Panc1 (cell line): ENCODE results near the gene DPY19L1.

Source experiments
- POLR2AphosphoS5 ChIP-seq: IDR thresholded peaks from 2 replicates; pipeline ENCODE4 v1.6.1; 2012; ENCODE audit warnings: mild to moderate bottlenecking, low read depth, low read length, moderate library complexity
- REST ChIP-seq, 2 experiments: IDR thresholded peaks; 2 replicates each; pipeline ENCODE4 v1.6.1; 2011 to 2012; ENCODE audit warnings: low read depth in 2 of 2, control low read depth in 1 of 2, low read length in 1 of 2, mild to moderate bottlenecking in 1 of 2, moderate library complexity in 1 of 2; ENCODE audit not compliant: insufficient read depth in 1 of 2
- SIN3A ChIP-seq: IDR thresholded peaks from 2 replicates; pipeline ENCODE4 v1.6.1; 2012; ENCODE audit warnings: low read depth, mild to moderate bottlenecking, low read length, moderate library complexity, borderline replicate concordance; ENCODE audit not compliant: insufficient read depth
- TCF7L2 ChIP-seq: IDR thresholded peaks from 2 replicates; pipeline ENCODE4 v1.6.1; 2011; ENCODE audit warnings: mild to moderate bottlenecking, low read depth, low read length, inconsistent platforms
- TF ChIP-seq, protein P1 (sequence below): fragments of 450-650 bp; IDR thresholded peaks from 2 replicates; pipeline ENCODE4 v1.5.1; 2017; ENCODE audit warnings: mild to moderate bottlenecking

DNA sequence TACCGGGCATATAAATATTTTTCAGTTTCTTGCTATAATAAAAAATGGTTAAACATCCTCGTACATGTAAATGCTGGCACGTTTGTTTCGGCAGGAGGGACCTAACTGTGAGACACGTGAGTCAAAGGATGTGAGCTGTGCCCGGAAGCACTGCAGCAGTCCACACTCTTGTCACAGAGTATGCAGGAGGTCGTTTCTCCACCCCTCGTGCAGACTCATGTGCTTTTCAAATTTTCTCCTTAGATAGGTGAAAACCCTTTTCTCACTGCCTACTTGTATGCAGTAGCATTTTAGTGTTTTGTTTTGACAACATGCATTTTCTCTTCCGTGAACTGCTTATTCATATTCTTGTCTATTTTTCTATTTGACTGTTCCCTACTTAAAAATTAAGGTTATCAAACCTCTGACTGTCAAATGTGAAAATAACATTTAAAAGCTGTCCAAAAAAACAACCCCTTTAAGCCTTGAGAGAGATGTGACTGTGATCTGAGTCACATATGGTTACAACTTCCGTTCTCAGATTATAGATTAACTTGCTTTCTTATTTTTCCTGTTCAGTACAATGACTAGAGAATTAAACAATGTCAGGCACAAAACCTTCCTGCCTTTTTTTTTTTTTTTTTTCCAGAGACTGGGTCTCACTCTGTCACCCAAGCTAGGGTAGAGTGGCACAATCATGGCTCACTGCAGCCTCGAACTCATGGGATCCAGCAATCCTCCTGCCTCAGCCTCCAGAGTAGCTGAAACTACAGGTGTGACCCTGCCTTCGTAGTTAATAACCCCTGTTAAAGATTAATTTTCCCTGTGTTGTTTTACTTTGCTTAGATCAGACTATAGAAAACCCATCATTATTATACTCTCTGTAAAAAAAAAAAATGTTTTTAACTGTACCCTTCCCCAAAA lies 45.1 kb downstream of the DPY19L1 start:
- TF ChIP-seq, protein P1, sequence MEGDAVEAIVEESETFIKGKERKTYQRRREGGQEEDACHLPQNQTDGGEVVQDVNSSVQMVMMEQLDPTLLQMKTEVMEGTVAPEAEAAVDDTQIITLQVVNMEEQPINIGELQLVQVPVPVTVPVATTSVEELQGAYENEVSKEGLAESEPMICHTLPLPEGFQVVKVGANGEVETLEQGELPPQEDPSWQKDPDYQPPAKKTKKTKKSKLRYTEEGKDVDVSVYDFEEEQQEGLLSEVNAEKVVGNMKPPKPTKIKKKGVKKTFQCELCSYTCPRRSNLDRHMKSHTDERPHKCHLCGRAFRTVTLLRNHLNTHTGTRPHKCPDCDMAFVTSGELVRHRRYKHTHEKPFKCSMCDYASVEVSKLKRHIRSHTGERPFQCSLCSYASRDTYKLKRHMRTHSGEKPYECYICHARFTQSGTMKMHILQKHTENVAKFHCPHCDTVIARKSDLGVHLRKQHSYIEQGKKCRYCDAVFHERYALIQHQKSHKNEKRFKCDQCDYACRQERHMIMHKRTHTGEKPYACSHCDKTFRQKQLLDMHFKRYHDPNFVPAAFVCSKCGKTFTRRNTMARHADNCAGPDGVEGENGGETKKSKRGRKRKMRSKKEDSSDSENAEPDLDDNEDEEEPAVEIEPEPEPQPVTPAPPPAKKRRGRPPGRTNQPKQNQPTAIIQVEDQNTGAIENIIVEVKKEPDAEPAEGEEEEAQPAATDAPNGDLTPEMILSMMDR = no peak
- TF ChIP-seq POLR2AphosphoS5 (no peak), TCF7L2 (no peak), SIN3A (no peak), REST (IDR thresholded peaks at IDR 0.05; ENCODE audit: insufficient read depth in 1 of 2, low read depth in 2 of 2, low read length in 1 of 2) (no peak)
